Uterus (tissue), 2 donors: ENCODE measurements around the gene ANGPTL4.

ENCODE experiments used
- POLR2A ChIP-seq, 2 donors: fragments of 450-650 bp; IDR thresholded peaks; one replicate each; pipeline ENCODE4 v1.6.1; 2016; ENCODE audit warnings: antibody characterized with exemption in 2 of 2, mild to moderate bottlenecking in 1 of 2, moderate library complexity in 1 of 2
- TF ChIP-seq, protein P1 (sequence below), 4 experiments: fragments of 200-600 bp in 2 of 4; fragments of 450-650 bp in 2 of 4; sonication (generic) in 2 of 4; IDR thresholded peaks; one replicate each; pipeline ENCODE4 v1.5.1; 2016 to 2019; ENCODE audit warnings: antibody characterized with exemption in 4 of 4, mild to moderate bottlenecking in 2 of 4, moderate library complexity in 1 of 4

GRCh38 chr19:8393871-8394250, 29.9 kb downstream of the ANGPTL4 start:
- TF ChIP-seq, protein P1, sequence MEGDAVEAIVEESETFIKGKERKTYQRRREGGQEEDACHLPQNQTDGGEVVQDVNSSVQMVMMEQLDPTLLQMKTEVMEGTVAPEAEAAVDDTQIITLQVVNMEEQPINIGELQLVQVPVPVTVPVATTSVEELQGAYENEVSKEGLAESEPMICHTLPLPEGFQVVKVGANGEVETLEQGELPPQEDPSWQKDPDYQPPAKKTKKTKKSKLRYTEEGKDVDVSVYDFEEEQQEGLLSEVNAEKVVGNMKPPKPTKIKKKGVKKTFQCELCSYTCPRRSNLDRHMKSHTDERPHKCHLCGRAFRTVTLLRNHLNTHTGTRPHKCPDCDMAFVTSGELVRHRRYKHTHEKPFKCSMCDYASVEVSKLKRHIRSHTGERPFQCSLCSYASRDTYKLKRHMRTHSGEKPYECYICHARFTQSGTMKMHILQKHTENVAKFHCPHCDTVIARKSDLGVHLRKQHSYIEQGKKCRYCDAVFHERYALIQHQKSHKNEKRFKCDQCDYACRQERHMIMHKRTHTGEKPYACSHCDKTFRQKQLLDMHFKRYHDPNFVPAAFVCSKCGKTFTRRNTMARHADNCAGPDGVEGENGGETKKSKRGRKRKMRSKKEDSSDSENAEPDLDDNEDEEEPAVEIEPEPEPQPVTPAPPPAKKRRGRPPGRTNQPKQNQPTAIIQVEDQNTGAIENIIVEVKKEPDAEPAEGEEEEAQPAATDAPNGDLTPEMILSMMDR (IDR thresholded peaks at IDR 0.05), result no peak
- TF ChIP-seq POLR2A (IDR thresholded peaks at IDR 0.05), result no peak
